ENCODE data around the gene GREM2.

GREM2 gene

DNA sequence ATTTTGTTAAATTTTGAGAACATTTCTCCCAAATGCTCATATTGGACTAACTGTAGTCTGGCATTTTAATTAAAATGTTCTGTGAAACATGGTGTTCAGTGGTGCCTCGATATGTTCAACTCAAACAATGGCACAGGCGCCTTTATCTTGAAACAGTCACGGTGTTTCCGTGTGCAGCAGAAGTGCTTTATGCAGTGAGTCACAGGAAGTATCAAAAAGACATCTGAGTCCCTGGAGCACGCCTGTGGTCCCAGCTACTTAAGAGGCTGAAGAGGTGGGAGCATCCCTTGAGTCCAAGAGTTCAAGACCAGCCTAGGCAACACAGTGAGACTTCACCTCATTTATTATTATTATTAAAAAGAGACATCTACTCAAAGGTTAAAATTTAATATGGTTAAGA, 52.2 kb downstream of the GREM2 start:
- no peak for DNase-seq (ENCODE audit: low spot score)

- no peak for DNase-seq (ENCODE audit: low spot score)
Measured at GRCh38 chr1:240555524-240555923, 56.4 kb downstream of the GREM2 start.

- no peak for DNase-seq (ENCODE audit: low spot score)
Measured at GRCh38 chr1:240553351-240553750, 58.6 kb downstream of the GREM2 start.

- DNase-seq (ENCODE audit: low spot score) = no peak
Measured at GRCh38 chr1:240539769-240540414, 72.1 kb downstream of the GREM2 start.

- DNase-seq (ENCODE audit: low spot score) = no peak
Measured at GRCh38 chr1:240538776-240539430, 73.1 kb downstream of the GREM2 start.

GRCh38 chr1:240533154-240533780, 78.7 kb downstream of the GREM2 start:
- no peak for DNase-seq (ENCODE audit: low spot score)

GRCh38 chr1:240528591-240528990, 83.4 kb downstream of the GREM2 start:
- DNase-seq (ENCODE audit: low spot score) = no peak

GRCh38 chr1:240527086-240527485, 84.9 kb downstream of the GREM2 start:
- no peak for DNase-seq (ENCODE audit: low spot score)

GRCh38 chr1:240526312-240526711, 85.6 kb downstream of the GREM2 start:
- DNase-seq (ENCODE audit: low spot score) = no peak

DNA sequence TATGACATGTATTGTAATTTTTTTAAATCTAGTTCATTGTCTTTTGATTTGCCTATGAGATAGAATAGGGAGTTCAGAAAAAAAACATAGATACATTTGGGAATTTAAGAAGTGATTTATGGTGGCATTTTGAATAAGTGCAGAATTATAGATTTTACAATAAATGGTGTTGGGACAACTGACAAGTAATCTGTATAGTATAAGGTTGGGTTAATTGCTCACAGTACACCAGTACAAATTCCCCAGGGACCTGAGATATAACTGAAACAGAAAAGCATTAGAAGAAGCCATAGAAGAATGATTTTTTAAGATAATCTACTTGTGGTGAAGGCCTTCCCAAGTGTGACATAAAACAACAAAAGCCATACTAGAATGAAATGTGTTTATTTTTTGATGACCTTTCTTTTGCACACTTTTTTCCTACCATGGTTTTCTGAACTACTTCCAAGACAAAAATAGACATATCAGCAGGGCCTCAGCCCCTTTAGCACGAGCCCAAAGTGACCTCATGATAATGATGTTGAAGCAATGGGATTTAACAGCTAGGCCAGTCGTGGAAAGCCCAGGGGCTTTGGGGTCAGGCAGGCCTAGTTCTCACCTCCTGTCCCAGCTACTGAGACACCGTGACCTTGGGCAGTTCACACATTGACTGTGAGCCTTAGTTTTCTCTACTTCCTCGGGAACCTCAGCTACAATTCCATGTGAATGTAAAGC, 87.4 kb downstream of the GREM2 start:
- no peak for DNase-seq (ENCODE audit: low spot score)

DNA sequence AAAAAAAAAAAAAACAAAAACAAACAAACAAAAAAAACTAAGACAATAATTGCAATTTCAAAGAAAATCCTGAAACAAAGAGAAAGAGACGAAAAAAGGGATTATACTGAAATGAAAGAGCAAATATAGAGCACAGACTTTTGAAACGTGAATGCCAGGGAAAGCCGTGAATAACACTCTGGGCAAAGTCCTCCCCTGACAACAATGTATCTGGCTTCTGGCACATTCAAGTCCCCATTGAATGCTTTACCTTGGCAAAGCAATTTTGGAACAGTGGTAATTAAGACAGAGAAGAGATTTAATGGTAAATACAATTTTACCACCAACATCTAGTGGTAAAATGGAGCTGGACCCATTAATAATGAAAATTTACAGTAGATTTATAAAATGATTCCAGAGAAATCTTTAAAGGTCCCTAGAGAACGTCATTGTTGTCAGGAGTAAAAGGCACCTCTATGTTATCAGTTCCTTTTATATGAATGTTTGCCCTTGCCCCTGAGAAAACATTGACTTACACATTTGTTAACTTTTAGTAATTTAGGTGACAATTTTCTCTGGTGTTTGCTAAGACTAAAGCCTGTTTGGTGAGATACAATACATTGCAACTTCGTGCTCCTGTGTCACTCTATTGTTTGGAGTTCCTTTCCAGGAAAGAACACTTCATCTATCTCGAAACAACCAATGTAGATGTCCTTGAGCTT, 89.7 kb downstream of the GREM2 start:
- DNase-seq (ENCODE audit: low spot score) = no peak

DNA sequence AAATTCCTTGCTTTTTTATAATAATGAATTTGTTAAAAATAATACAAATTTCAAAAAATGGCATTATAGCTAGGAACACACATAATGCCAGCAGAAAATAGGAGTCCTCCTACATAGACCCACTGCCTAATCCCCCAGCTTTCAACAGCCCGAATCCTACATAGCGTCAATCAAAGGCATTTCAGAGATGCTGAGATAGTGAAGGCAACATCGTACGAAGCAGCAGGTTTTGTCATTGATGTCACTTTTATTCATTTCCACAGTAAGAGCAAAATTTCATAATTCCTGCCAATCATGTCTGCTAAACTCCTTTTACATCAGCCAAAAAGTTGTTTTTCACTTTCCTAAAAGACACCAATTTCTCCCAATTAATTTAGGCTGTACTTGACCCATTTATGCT, 94.1 kb downstream of the GREM2 start:
- DNase-seq (ENCODE audit: low spot score) = no peak

GRCh38 chr1:240516069-240516468, 95.9 kb downstream of the GREM2 start:
- no peak for DNase-seq (ENCODE audit: low spot score)

- DNase-seq (ENCODE audit: low spot score) = no peak
Measured at GRCh38 chr1:240515505-240515904, 96.5 kb downstream of the GREM2 start.

DNA sequence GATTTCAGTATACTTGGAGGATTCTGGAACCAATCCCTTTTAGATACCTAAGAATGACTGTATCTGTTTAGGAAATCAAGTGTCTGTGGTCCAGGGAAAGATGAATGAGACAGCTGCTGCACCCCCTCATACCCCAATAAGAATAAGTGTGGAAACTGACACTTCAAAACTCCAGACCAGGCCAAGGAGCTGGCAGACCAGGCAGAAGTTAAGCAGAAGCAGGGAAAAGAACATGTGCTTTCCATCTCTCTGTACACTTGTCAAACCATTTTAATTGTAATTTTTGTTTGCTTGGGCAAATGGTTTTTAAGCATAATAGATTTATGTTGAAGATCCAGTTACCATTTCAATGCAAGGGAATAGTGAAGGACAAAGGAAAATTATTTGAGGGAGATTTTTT, 100.2 kb downstream of the GREM2 start:
- no peak for DNase-seq (ENCODE audit: low spot score)

- no peak for DNase-seq (ENCODE audit: low spot score)
Measured at GRCh38 chr1:240508950-240509349, 103.0 kb downstream of the GREM2 start.

DNA sequence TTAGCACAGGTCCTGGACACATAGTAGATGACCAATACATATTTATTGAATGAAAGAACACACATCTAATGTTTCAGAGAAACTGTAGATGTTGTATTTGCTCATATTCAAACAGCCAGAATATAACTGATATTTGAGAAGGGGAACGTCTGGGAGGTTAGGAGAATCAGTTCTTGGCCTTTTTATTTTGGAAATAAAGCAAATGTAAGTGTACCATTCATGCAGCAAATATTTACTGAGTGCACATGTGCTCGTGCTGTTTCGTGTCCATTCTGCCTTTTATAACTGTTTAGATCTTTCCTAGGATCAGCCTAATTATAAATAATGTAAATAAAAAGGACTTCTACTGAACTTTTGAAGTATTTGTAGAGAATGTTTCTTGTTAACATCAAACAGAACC, 103.8 kb downstream of the GREM2 start:
- DNase-seq (ENCODE audit: low spot score) = no peak

- DNase-seq (ENCODE audit: low spot score) = no peak
Measured at GRCh38 chr1:240506176-240506575, 105.8 kb downstream of the GREM2 start.

DNA sequence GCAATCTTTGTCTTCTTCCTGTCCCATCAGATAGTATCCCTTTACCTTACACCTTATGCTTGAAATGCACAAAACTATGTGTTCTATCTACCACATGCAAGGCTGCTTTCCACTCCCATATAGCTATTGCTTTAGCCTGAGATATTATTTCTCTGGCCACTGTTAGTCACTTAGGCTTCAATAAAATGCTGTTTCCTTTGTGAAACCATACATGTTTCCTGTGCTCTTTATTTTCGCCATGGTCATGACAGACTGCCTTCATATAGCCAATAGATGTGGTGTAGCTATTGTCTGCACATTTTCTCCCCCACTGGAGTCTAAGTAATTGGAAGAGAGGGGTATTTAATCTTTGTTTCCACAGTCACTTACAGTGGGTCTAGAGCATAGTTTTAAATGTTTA, 108.4 kb downstream of the GREM2 start:
- DNase-seq (ENCODE audit: low spot score) = no peak

DNA sequence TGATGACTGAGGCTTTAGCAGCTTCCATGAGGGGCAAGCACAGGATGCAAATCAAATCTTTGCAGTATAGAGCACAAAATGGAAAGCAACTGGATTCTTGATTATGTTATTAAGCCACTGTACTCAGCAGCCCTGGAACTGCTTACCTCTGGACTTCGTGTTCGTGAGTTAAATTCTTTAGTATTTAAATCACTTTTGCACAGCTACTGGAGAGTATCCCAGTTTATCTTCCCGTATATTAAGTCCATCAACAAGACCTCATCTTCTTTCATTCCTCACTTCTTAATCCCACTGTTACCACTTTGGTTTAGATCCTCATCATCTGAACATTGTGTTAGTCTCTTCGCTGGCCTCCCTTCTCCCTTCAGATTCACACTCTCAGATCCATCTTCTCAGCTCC, 108.9 kb downstream of the GREM2 start:
- no peak for DNase-seq (ENCODE audit: low spot score)

GRCh38 chr1:240501115-240501514, 110.8 kb downstream of the GREM2 start:
- DNase-seq (ENCODE audit: low spot score) = no peak

- no peak for DNase-seq (ENCODE audit: low spot score)
Measured at GRCh38 chr1:240500647-240501046, 111.3 kb downstream of the GREM2 start.

All from pons (tissue), 1 donor.